GM19324 (cell line): ENCODE measurements around the gene ALPG.
"Not testable (repeated sequence)": the region's sequence is repeated elsewhere in the genome, so short reads cannot be mapped to it uniquely, and the experiment has no call there.

Experiments
- ATAC-seq: cut with Tn5 transposase; IDR thresholded peaks from one replicate; pipeline ENCODE4 v1.9.1; 2021; ENCODE audit warnings: mild to moderate bottlenecking, moderate library complexity; ENCODE audit not compliant: unreplicated experiment, low FRiP score

Gene ALPG

DNA sequence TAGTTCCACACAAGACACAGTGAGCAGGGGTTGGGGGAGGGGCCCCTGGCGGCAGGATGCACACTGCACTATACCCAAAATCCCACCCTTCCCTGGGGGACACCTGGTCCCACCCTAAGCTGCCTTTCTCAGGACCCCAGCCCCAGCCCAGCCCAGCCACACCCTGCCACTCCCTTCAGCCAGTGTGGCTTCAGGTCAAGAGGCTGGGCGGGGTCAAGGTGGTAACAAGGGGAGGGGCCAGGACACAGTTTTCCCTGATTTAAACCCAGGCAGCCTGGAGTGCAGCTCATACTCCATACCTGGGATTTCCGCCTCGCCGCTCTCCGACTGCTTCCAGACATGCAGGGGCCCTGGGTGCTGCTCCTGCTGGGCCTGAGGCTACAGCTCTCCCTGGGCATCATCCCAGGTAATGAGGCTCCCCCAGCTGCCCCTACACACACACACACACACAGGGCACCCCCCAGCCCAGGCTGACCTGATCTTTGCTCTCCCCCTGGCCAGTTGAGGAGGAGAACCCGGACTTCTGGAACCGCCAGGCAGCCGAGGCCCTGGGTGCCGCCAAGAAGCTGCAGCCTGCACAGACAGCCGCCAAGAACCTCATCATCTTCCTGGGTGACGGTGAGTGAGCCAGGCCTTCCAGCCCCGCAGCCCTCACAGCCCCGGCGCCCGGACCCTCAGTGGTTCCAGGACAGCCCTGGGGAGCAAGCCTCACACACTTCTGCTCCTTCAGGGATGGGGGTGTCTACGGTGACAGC lies at the start of gene ALPG:
ALPG (plus strand) TSS at position 289 of the 755 bp plus-strand sequence; CDS start at position 340, 51 bp downstream.
- ATAC-seq, result no peak

DNA sequence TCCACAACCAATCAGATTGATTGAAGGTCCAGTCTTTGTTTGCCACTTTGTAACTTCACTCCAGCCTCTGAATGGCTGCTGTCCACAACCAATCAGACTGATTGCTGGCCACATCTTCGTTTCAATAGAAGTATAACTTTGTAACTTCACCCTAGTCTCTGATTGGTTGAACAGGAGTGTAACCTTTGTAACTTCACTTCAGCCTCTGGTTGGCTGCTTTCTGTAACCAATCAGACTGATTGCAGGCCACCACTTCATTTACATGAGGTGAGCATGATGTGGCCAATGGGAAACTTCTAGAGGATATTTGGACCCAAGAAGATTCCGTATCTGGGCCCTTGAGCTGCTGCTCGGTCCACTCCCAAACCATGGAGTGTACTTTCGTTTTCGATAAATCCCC lies 45.0 kb upstream of the ALPG start:
- no peak for ATAC-seq

DNA sequence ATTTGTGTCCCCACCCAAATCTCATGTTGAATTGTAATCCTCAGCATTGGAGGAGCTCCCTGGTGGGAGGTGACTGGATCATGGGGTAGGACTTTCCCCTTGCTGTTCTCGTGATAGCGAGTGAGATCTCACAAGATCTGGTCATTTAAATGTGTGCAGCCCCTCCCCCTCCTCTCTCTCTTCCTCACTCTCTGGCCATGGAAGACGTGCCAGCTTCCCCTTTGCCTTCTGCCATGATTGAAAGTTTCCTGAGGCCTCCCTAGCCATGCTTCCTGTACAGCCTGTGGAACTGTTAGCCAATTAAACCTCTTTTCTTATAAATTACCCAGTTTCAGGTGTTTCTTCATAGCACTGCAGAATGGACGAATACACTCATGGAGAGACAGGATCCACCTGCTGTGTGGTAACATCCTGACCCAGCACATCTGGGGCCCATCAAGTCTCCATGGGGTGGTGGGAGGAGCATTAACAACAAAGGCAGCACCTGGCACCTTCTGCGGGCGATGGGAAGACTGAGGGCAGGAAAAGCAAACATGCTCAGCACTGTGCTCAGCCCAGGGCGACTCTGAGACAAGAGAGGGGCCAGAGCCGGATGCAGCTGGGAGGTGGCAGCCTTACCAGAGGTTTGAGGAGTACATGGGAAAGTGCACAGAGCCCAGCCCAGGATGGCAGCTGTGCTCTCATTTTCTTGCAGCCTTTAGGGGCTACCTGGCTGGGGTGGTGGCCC lies 44.3 kb upstream of the ALPG start:
- ATAC-seq, result no peak

DNA sequence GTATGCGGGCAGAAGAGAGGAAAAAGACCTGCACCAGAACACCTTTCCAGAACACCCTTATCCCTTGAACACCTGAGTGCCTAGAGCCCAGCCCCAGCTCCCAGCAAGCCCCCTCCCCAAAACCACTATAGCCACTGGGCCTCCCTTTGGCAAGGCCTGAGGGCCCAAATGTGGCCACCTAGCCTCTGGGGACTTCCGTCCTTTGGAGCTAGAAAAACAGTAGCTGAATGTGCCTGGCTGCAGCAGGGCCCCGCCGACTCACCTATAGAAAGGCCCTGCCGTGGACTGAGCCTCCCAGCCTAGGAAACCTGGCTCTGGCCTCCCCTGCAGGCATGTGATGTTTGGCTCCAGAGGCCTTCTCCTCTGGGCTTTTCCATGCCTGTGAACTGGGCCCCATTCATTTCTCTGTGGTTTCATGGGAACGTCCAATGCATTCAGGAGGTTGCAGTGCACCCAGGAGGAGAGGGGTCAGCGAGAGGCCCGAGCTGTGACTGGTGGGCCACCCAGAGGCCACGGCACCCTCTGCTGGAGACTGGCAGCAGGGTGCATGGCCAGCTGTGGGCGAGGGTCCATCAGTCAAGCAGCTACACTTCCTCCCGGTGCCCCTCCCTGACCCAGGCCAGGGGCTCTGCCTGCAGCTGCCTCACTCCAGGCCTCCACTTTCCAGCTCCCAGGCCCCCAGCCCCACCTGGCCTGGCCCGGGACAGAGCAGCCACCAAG lies 43.4 kb upstream of the ALPG start:
- ATAC-seq, result not testable (repeated sequence)

DNA sequence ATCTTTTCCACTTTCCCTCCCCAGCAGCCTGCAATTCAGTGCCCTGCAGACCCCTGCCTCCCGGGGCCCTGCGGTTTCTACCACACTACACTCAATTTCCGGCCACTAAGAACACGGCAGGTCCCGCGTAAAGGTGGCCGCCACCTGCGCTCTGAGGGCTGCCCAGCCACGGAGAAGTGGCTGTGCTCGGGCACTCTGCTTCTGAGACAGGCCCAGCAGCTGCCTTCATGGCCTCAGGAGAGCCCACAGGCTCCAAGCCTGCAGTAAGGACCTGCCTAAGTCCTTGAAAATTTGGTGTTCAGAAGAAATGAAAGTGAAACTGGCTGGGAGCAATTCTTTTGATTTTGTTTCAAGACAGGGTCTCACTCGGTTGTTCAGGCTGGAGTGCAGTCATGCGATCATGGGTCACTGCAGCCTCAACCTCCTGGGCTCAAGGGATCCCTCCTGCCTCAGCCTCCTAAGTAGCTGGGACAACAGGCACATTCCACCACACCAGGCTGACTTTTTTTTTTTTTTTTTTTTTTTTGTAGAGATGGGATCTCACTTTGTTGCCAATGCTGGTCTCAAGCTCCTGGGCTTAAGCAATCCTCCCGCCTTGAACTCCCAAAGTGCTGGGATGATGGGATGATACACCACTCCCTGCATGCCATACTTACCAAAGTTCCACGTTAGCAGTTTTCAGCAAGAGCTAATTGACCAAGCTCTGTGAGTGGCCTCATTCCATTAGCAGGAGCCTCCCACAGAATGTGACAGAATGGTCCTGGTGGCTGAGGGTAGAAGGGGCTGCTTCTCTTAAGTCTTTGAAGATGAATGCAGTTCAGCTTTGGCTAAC lies 42.6 kb upstream of the ALPG start:
- ATAC-seq, result no peak

DNA sequence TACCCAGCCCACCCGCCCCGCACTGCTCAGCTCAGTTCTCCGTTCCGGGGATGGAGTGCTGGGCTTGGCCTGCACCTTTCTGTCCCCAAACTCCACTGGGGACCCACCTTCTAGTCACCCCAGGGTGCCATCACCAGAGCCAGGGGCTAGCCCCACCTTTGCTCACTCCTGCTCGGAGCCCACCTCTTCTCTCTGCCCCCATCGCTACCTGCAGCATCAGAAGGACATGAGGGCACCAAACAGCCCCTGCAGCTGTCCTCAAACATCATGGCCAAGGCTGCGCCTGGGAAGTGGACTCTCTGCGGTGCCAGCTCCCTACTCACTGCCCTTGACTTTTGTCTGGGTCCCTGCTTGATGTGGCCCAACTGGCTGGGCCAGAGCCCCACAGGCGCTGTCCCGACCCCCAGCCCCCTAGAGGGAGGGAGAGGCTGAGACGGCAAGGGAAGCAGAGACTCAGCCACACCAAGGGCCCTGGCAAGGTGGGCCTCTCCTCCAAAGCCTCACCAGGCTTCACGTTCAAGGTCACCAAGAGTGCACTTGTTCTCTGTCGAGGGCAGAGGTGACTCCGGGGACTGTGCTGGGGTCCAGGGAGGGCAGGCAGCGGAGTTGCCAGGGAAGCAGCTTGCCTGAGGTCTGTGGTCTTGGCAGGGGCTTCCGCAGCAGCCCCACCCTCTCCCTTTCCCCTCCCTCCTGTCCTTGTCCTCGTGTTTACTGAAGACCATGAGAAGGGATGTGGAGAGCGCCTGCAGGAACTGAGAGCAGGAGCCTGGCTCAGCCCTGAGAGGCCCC lies 41.6 kb upstream of the ALPG start:
- not testable (repeated sequence) for ATAC-seq

DNA sequence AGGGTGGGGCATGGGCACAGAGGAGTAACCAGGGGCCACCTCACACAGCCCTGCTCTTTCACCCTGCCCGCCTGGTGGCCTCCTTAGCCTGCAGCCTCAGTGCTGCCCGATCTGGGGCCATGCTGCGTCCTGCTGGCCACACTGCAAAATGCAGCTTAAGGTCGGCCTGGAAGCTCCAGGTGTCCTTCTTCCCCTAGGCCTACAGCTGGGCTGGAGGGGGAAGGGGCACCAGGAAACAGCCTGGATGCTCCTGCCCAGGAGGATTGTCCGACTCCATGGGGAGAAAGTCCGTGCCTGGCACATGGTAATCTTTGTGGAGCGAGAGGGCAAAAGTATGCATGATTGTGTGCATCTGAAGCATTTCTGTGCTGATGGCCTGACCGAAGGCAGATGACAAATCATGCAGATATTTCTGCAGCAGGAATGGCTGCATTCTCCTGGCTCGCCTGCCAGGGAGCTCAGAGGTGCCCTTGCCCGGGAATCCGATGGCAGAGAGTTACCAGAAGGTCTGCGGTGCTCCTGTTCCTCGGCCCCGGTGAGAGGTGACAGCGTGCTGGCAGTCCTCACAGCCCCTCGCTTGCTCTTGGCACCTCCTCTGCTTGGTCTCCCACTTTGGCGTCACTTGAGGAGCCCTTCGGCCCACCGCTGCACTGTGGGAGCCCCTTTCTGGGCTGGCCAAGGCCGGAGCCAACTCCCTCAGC lies 40.9 kb upstream of the ALPG start:
- no peak for ATAC-seq

DNA sequence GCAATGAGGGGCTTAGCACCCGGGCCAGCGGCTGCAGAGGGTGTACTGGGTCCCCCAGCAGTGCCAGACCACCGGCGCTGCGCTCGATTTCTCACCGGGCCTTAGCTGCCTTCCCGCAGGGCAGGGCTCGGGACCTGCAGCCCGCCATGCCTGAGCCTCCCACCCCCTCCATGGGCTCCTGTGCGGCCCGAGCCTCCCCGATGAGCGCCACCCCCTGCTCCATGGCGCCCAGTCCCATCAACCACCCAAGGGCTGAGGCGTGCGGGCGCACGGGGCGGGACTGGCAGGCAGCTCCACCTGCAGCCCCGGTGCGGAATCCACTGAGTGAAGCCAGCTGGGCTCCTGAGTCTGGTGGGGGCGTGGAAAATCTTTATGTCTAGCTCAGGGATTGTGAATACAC lies 40.2 kb upstream of the ALPG start:
- not testable (repeated sequence) for ATAC-seq

DNA sequence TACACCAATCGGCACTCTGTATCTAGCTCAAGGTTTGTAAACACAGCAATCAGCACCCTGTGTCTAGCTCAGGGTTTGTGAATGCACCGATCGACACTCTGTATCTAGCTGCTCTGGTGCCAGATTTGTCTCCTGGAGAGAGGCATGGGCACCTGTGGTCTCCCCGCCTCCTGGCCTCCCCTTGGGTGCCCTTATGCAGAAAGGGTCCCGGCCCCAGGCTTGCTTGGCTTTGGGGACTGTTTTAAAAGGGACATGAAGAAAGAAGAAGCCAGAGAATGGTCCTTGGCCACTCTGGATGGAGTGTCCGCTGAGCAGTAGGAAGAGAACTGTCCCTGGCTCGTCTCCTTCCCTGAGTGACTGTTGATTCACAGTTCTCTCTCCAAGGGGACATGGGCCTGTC lies 39.6 kb upstream of the ALPG start:
- ATAC-seq, result no peak

DNA sequence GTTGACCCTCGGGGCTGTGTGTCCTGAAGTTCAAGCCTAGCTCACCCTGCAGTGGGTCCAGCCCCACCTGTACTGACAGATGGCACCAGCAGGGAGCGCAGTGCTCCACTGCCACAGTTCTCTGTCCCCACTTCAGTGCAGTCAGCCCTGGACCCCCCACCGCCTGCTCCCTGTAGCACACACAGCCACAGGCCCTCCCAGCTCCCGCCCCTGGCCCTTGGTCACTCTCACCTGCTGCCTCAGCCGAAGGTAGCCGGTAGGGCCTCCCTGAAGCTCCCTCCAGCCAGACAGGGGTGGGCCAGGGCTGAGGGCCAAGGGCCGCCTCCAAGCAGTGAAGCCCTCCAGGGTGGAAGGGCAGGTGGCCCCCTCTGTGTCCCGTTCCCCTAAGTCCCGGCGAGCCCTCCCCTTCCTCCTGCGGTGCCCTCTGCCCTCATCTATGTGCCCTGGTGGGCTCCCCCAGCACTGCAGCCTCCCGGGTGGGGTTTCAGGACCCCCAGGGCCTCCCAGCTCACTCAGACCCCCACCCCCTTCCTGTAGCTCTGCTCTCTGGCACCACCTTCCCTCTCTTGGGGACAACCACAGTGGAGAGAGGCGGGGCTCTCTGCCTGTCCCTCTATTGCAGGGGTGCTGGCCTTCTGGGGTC lies 38.9 kb upstream of the ALPG start:
- ATAC-seq, result no peak

DNA sequence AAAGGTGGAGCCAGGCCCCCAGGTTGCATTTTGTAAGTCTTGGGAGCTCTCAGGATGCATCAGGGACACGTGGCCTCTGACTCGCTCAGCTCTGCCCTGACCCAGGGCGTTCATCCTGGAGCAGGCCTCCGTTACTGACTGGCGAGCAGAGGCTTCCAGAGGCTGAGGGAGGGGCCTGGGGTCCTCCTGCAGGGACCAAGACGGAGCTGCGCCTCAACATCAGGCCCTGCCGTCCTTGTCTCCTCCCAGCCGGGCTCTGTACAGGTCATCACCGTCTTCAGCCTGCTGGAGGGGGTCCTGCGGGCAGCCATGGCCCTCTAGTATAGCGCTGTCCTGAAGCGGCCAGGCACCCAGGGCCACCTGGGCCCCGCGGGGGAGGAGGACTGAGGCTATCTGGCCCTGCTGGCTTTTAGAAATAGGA lies 38.3 kb upstream of the ALPG start:
- no peak for ATAC-seq

DNA sequence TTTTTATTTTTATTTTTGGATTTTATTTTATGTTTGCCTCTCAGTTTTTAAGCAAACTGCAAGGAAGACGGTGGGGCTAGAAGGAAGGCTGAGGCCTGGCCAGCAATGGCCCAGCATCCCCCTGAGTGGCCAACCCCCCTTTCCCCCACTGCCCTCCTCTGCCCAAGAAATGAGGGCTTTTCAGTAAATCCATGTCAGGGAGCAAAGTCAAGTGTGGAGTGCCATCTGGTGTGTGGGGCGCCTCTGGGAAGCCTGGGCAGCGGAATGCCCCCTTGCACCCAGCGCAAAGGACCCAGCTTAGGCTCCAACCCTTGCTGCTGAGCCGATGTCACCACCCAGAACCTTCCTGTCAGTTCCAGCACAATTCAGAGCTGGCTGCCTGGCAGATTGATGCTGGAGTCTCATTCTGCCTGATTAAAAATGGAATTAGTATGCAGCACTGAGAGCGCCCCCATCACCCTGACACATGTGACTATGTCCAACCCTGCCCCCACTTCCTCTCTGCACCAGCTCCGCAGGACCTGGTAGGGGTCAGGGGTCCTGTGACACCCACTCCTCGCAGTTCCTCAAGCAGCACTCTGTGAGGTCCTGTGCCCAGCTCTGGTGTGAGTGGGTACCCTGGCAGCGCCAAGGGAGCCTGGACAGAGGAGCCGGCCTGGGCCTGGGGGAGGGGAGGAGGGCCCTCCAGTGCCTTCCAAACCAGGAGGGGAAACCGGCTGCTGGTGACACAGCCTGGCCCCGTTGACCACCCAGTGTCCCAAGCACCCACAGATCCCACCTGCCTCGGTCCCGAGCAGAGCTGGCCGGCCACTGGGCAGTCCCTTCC lies 37.3 kb upstream of the ALPG start:
- ATAC-seq, result no peak

DNA sequence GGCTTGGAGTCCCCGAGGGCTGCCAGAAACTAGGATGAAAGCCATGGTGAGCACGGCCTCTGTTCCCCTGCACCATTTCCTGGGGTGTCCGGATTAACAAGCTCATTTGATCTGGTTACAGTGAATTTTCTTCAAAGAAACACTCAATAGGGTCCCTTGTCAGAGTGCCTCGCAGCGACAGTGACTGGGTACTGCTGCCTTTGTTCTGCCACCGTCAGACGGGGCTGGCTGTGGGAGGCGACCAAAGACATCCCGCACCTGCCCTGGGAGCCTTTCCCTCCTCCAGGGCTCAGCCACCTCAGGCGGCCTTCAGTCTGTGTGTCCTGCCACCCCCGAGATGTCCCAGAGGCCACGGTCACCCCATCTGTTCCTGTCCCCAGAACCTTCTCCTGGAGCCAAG lies 36.6 kb upstream of the ALPG start:
- not testable (repeated sequence) for ATAC-seq

DNA sequence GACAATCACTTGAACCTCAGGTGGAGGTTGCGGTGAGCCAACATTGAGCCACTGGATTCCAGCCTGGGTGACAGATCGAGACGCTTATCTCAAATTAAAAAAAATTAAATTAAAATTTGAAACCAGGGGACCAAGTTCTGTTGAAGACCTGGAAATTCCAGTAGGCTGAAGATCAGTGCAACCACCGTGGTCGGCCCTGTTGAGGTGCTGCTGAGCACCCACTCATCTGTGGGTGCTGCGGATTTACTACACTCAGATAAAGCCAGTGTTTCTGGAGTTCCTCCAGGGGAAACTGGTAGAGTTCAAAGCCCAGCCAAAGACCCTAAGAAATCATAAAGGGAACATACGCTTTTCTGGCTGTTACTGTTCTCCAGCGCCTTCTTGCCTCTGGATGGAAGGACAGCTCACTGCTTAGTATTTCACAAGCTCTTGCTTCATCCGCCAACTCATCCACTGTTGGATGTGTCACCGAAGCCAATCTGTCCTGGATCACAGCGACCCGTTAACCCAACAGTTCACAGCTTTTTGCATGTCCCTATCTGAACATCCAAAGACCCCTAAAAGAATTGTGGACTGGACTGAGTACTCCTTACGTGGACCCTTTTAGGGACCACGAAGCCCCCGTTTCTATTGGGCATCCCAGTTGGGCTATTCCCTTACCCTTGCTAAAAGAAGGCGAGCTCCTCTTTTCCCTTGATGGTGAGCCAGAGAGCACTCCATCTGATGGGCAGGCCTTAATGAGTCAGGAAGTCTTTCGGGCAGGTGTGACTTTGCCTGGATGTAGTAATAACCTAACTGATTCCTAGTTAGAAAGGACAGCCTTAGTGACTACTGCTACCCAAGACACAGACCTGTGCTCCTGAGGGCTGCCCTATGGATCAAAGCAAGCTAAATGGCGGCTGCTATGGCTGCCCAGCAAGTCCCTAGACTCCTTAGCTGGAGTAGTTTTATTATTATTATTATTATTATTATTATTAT lies 34.1 kb upstream of the ALPG start:
- ATAC-seq, result no peak

DNA sequence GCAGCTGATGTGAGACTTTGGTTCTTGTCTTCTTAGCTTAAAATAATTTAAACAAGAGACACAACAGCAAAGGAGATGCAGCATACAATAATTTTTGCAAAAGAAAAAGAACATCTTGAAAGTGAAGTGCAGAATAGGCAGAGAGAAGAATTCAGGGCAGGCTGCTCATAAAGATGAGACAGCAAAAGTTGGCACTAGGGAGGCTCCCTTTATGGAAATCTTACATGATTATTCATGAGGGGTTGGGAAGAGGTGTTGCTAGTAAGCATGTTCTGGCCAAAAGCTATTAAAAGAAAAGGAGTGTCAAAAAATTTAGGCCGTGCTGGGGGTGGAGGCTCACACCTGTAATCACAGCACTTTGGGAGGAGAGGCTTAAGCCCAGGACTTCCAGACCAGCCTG lies 32.3 kb upstream of the ALPG start:
- no peak for ATAC-seq

DNA sequence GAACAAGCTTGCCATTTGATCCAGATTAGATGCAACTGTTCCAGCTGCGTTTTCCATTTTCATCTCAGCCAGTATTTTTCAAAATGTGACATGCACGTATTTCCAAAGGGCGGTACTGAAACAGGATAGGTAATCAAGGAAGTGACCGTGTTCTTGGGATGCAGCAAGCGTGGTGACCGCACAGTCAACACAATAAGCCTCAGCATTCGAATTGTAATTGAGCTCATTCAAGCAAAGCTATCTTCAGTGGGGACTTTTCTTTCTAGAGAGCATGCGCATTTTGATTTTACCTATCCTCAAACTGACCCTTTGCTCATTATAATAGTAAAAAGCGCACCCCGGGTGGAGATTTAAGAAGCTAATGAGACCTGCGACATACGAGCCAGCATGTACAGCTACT lies 31.5 kb upstream of the ALPG start:
- ATAC-seq, result no peak

DNA sequence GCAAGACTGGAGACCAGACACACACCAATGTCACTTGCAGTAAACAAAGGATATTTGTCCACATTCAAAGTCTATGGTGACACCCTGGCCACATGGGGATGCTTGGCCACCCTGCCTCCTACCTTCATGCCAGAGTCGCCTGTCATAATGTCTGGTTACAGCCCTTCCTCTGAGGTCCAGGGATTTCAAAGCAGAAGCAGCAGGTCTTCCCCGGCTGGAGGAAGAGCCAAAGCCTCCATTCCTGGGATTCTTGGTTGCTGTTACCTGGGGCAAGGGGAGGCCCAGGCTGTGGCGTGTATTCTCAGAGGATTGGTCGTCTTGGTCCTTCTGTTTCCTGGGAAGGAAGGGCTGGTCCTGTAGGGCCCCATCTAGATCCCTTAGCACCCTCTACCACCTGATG lies 30.4 kb upstream of the ALPG start:
- no peak for ATAC-seq
